Lower leg skin (tissue), 4 donors: ENCODE measurements around the gene CDC42EP5. TPM values are rescaled to one million over a fixed set of nuclear protein-coding genes. Genes with fewer than 3 reads are reported as not detected.
"Not testable (repeated sequence)": the region's sequence is repeated elsewhere in the genome, so short reads cannot be mapped to it uniquely, and the experiment has no call there.

Experiments used
- DNase-seq, 2 donors: peaks; one replicate each; pipeline ENCODE4 v3.0.0-alpha.2; 2019; ENCODE audit warnings: low spot score in 2 of 2
- H3K4me3 ChIP-seq: fragments of 200-600 bp; sonication (generic); 2 replicates; pipeline ENCODE4 v1.5.1; 2017; ENCODE audit warnings: mild to moderate bottlenecking, low read depth; ENCODE audit not compliant: poor library complexity, severe bottlenecking
- POLR2A ChIP-seq, 2 donors: fragments of 450-650 bp; IDR thresholded peaks; one replicate each; pipeline ENCODE4 v1.6.1; 2016 to 2017; ENCODE audit warnings: antibody characterized with exemption in 2 of 2, mild to moderate bottlenecking in 1 of 2, moderate library complexity in 1 of 2
- WGBS, 2 donors: methylation state at CpG; one replicate each; pipeline ENCODE4 v1.1.5; 2018; 5-methylcytosine and 5-hydroxymethylcytosine counted together
- intact Hi-C: fragments of 100-400 bp; cut with DNase I; formaldehyde crosslinking; loops from one replicate; pipeline ENCODE4 v1.15.0; 2023; ENCODE audit warnings: low total_unique reads
- total RNA-seq, 4 donors: library from RNA; depleted of rRNA; stranded (reverse); fragments of >200 nt; gene quantifications; one replicate each; pipeline ENCODE4 v1.1.0, GENCODE V29; 2016
- TF ChIP-seq, protein P1 (sequence below), 3 donors: fragments of 450-650 bp; IDR thresholded peaks; one replicate each; pipeline ENCODE4 v1.5.1; 2016; ENCODE audit warnings: antibody characterized with exemption in 3 of 3, mild to moderate bottlenecking in 3 of 3, moderate library complexity in 2 of 3

CDC42EP5 gene
- total RNA-seq, 4 donors from 2014 or later, result 5.5 to 21.8 (median 9.6) TPM

DNA sequence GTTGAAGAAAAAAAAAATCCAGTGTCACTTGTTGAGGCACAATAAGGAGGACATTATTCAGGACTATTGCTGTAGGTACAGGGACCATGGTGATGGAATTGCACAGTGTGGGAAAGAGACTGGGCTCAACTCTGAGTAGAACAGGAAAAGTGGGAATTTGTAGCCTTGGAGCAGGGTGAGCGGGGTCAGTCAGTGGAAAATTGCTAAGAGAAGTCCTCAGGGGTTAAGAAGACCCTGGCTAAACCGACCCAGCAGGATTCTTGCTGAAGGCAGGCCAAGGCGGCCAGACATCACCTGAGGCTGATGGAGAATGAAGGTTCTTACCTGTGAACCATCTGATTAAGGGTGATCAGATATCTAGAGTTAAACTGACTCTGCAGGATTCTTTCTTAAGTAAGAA is 42.1 kb upstream of the CDC42EP5 start:
- WGBS, 2 donors, result 55 to 60% methylated on average over 3 of the region's 3 CpGs
- no peak for TF ChIP-seq POLR2A (IDR thresholded peaks at IDR 0.05)
- TF ChIP-seq, protein P1, sequence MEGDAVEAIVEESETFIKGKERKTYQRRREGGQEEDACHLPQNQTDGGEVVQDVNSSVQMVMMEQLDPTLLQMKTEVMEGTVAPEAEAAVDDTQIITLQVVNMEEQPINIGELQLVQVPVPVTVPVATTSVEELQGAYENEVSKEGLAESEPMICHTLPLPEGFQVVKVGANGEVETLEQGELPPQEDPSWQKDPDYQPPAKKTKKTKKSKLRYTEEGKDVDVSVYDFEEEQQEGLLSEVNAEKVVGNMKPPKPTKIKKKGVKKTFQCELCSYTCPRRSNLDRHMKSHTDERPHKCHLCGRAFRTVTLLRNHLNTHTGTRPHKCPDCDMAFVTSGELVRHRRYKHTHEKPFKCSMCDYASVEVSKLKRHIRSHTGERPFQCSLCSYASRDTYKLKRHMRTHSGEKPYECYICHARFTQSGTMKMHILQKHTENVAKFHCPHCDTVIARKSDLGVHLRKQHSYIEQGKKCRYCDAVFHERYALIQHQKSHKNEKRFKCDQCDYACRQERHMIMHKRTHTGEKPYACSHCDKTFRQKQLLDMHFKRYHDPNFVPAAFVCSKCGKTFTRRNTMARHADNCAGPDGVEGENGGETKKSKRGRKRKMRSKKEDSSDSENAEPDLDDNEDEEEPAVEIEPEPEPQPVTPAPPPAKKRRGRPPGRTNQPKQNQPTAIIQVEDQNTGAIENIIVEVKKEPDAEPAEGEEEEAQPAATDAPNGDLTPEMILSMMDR (IDR thresholded peaks at IDR 0.05), result no peak
- DNase-seq, result peak in 1 of 2 donors; percentile 17
- intact Hi-C loops, result no loop called here
- H3K4me3 ChIP-seq, result no peak overlapping the region

DNA sequence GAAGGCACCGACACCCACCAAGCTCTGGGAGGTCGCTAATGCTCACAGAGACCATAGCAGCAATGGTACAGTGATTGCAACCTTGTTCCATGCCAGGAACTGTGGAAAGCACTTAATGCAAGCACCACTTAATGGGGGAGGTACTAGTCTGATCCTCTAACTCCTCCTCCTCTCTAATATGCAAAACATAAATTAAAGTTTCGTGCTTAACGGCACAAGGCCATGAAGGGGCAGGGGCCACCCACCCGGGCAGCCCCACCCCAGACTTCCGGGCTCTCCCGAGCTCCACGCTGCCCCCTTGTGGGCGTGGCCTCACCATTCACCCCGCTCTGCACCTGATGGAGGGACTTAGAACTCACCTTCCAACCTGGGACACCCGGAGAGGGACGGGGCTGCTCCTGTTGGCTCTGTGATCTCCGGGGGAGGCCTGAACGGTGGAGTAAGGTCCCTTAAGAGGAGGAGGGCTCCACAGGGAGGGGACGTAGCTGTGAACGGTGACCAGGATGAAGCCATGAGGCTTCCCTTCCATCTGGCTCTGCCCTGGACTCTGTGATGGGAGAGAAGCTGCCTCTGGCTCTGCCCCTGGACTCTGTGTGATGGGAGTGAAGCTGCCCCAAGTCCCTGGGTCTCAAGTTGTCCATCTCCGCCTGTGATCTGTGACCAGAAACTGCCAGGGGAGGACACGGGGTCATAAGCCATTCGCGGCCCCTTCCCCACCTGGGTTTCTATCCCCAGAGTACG is 36.3 kb upstream of the CDC42EP5 start:
- WGBS, 2 donors, result 36 to 89% methylated on average over 5 to 15 of the region's 21 CpGs
- intact Hi-C loops, H3K4me3 ChIP-seq, DNase-seq: not testable (repeated sequence)

DNA sequence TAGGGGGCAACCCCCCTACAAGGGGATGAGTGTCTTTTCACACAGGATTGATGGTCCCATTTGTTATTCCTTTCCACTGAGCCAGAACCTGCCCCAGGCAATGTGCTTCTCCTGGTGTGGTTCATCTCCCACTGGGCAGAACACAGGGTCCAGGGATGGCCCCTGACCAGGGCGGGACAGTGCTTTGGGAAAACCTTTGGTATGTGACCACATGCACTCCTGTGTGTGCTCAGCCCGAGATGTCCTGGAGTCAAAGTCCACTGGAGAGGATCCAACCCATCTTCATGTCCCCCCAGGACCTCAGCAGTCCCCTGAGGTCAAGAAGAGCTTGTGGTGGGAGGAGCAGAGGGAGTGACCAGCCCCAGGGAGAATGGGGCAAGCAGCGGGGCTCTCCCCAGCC is 35.4 kb upstream of the CDC42EP5 start:
- H3K4me3 ChIP-seq, intact Hi-C loops, DNase-seq: not testable (repeated sequence)
- WGBS, 2 donors, result 100% methylated on average over 1 of the region's 3 CpGs

DNA sequence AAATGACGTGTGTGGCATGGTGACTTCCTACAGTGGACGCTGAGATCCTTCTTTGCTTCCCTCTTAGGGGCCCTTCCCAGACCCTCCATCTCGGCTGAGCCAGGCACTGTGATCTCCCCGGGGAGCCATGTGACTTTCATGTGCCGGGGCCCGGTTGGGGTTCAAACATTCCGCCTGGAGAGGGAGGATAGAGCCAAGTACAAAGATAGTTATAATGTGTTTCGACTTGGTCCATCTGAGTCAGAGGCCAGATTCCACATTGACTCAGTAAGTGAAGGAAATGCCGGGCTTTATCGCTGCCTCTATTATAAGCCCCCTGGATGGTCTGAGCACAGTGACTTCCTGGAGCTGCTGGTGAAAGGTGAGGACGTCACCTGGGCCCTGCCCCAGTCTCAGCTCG is 34.7 kb upstream of the CDC42EP5 start:
- 49 to 56% methylated on average over 12 of the region's 12 CpGs for WGBS, 2 donors
- no peak for DNase-seq
- TF ChIP-seq, protein P1 (IDR thresholded peaks at IDR 0.05), result no peak
- no peak for TF ChIP-seq POLR2A (IDR thresholded peaks at IDR 0.05)
- intact Hi-C loops, result no loop called here
- H3K4me3 ChIP-seq, result no peak overlapping the region

DNA sequence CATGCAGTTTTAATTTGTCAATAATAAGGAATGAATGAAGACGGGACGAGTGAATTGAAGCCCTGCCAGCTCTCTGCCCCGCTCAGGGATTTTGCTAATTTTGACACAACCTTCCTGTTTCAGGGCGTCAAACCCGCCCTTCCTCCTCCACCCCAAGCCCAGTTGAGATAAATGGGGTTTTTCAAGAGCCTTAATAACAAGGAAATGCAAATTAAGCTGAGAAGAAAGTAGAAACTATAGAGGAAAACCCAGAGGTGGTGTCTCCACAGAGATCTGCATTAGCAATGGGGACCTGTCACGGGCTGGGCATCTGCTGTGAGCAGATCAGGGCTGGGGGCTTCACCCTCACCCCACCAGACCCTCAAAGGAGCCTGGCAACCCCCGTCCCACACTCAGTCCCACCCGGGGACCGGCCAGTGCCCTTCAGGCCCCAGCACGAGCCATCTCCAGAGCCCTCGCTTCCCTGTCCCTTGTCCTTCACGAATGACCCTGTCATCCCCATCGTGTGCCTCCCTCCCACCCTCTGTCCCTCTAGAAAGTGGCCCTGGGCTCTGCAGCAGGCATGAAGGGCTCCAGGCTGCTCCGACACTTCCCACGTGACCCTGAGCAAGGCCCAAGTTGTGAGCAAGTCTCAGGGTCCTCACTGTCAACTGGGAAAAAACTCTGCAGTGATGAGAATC is 34.1 kb upstream of the CDC42EP5 start:
- DNase-seq, intact Hi-C loops, H3K4me3 ChIP-seq: not testable (repeated sequence)
- 69 to 70% methylated on average over 11 to 12 of the region's 15 CpGs for WGBS, 2 donors

DNA sequence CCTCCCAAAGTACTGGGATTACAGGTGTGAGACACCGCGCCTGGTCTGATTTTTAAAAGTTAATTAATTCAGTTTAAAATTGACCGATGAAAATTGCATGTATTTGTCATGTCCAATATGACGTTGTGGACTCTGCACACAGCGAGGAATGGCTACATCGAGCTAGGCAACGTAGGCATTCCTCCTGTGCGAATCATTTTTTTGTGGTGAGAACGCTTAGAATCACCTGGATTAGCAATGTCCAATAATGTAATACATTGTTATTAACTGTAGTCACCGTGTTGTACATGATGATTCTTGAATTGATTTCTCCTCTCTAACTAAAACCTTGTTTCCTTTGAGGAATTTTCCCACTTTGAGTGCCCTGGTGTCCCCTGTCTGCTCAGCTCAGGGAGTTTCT is 33.0 kb upstream of the CDC42EP5 start:
- no peak for DNase-seq
- TF ChIP-seq POLR2A (IDR thresholded peaks at IDR 0.05), result no peak
- TF ChIP-seq, protein P1 (IDR thresholded peaks at IDR 0.05), result no peak
- intact Hi-C loops, result no loop called here
- H3K4me3 ChIP-seq, result no peak overlapping the region
- 73 to 89% methylated on average over 10 of the region's 10 CpGs for WGBS, 2 donors

DNA sequence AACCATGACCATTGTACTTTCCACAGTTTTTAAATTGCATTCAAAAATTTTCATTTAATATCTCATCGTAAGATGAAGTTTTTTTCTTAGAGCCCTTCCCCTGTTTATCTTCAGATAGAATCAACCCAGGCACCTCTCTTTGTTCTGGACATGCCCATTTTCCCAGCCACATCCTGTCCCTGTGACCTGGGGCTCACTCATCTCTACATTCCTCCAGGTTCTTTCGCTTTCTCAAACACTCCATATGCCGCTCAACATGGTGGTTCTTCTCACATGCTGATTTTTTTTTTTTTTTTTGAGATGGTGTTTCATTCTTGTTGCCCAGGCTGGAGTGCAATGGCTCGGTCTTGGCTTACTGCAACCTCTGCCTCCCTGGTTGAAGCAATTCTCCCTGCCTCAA is 32.4 kb upstream of the CDC42EP5 start:
- WGBS, 2 donors, result 81 to 86% methylated on average over 4 of the region's 4 CpGs
- DNase-seq, result not testable (repeated sequence)

More for the DNA sequence above, 32.4 kb upstream of the CDC42EP5 start:
- H3K4me3 ChIP-seq, intact Hi-C loops: not testable (repeated sequence)
